Measurements from ENCODE around the gene AMOTL1. TPM values are rescaled to one million over a fixed set of nuclear protein-coding genes. Genes with fewer than 3 reads are reported as not detected.

Gene AMOTL1
- total RNA-seq, 4 donors from 2014 or later = 21.8 to 46.7 (median 32.9) TPM

DNA sequence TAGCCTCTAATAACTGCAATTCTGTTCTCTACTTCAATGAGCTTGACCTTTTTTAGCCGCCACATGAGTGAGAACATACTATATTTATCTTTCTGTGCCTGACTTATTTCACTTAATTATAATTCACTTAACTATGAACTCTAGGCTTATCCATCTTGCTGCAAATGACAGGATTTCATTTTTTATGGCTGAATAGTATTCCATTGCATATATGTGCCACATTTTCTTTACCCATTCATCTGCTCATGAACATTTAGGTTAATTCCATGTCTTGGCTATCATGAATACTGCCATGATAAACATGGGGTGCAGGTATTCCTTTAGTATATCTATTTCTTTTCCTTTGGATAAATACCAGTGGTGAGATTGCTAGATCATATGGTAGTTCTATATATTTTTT lies 120.0 kb downstream of the AMOTL1 start:
- no peak for TF ChIP-seq CTCF (IDR thresholded peaks at IDR 0.05; ENCODE audit: low read depth)

- no peak for TF ChIP-seq CTCF (IDR thresholded peaks at IDR 0.05; ENCODE audit: low read depth)
Observed at GRCh38 chr11:94895451-94895850, 127.3 kb downstream of the AMOTL1 start.

GRCh38 chr11:94895971-94896370 lies 127.8 kb downstream of the AMOTL1 start:
- TF ChIP-seq CTCF (IDR thresholded peaks at IDR 0.05; ENCODE audit: low read depth) = no peak

GRCh38 chr11:94897330-94897768 lies 129.2 kb downstream of the AMOTL1 start:
- TF ChIP-seq CTCF (IDR thresholded peaks at IDR 0.05; ENCODE audit: low read depth) = no peak

DNA sequence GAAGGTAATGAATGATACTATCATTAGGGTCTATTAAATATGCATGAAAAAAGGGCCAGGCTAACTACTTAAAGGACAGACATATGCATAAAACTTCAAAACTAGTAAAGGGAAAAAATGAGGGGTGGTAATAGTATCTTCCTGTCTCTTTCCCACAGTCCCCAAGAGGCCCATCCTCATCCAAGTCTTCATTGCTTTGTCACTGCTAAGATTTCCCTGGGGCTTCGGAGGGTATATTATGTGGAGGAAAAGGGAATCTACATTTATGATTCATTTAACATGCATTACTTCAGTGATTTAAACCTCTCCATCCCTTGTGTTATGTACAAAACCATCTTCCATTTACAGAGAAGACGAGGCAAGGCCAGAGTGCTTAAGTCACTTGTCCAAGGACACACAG lies 139.1 kb downstream of the AMOTL1 start:
- no peak for TF ChIP-seq CTCF (IDR thresholded peaks at IDR 0.05; ENCODE audit: low read depth)

- TF ChIP-seq CTCF (IDR thresholded peaks at IDR 0.05; ENCODE audit: low read depth) = no peak
Observed at GRCh38 chr11:94909371-94909820, 141.2 kb downstream of the AMOTL1 start.

GRCh38 chr11:94910270-94910669 lies 142.1 kb downstream of the AMOTL1 start:
- no peak for TF ChIP-seq CTCF (IDR thresholded peaks at IDR 0.05; ENCODE audit: low read depth)

All from subcutaneous adipose tissue (tissue), 4 donors.